H1 (cell line): Measurements from ENCODE around the gene MAOB. TPM values are rescaled to one million over a fixed set of nuclear protein-coding genes. Genes with fewer than 3 reads are reported as not detected.

ENCODE experiments used
- CTCF ChIA-PET: fragments of 300-600 bp; sonication (Branson Sonifier 250); formaldehyde crosslinking; loops from one replicate; lab custom pipeline; 2021; ENCODE audit not compliant: partially characterized antibody; lab: Charles Lee
- POLR2A ChIA-PET: fragments of 300-600 bp; sonication (Branson Sonifier 250); formaldehyde crosslinking; loops from one replicate; lab custom pipeline; 2021; ENCODE audit warnings: inconsistent platforms; ENCODE audit not compliant: partially characterized antibody; lab: Charles Lee
- DNase-seq, 2 experiments: peaks; one replicate each; pipeline versions ENCODE4 v3.0.0 to v3.0.0-alpha.2; 2010 to 2022; ENCODE audit warnings: low spot score in 2 of 2, low read depth in 1 of 2, mixed read lengths in 1 of 2
- FAIRE-seq: peaks from 2 replicates; lab custom pipeline; 2011; peaks lifted over from hg19 to GRCh38; lab: Jason Lieb, UNC
- H2AFZ ChIP-seq: 2 replicates; pipeline ENCODE4 v1.8.1; 2012; ENCODE audit warnings: low read length, inconsistent platforms
- H2AK5ac ChIP-seq: 2 replicates; pipeline ENCODE4 v1.6.1; 2013; ENCODE audit warnings: low read depth, low read length
- H2BK120ac ChIP-seq: replicated peaks from 2 replicates; pipeline ENCODE3; 2013; ENCODE audit warnings: low read depth, low read length, inconsistent platforms
- H2BK12ac ChIP-seq: 2 replicates; pipeline ENCODE4 v1.6.1; 2013; ENCODE audit warnings: low read depth, low read length
- H2BK15ac ChIP-seq: 2 replicates; pipeline ENCODE4 v1.6.1; 2013; ENCODE audit warnings: low read length
- H2BK20ac ChIP-seq: 2 replicates; pipeline ENCODE4 v1.6.1; 2013; ENCODE audit warnings: low read length
- H2BK5ac ChIP-seq: 2 replicates; pipeline ENCODE4 v1.6.1; 2013; ENCODE audit warnings: low read depth, low read length
- H3K14ac ChIP-seq: 2 replicates; pipeline ENCODE4 v1.6.1; 2013; ENCODE audit warnings: inconsistent platforms; ENCODE audit not compliant: insufficient read length
- H3K18ac ChIP-seq: 2 replicates; pipeline ENCODE4 v1.6.1; 2013; ENCODE audit warnings: low read length; ENCODE audit errors: extremely low read depth
- H3K23ac ChIP-seq: 2 replicates; pipeline ENCODE4 v1.6.1; 2013; ENCODE audit warnings: inconsistent platforms; ENCODE audit not compliant: insufficient read length
- H3K23me2 ChIP-seq: 2 replicates; pipeline ENCODE4 v1.6.1; 2013; ENCODE audit warnings: low read depth, low read length
- H3K27ac ChIP-seq: 2 replicates; pipeline ENCODE4 v1.6.1; 2011; ENCODE audit warnings: low read depth, low read length, inconsistent platforms
- H3K27me3 ChIP-seq, 4 experiments: replicated peaks in 1 of 4; 1 replicate in 1 of 4; 2 replicates in 3 of 4; pipeline versions ENCODE4 v1.6.1 to v1.8.1; 2011 to 2013; ENCODE audit warnings: low read length in 3 of 4, mild to moderate bottlenecking in 3 of 4, inconsistent platforms in 2 of 4, mixed read lengths in 2 of 4, moderate library complexity in 1 of 4; ENCODE audit not compliant: control insufficient read depth in 3 of 4, insufficient read depth in 3 of 4; ENCODE audit errors: extremely low read depth in 1 of 4
- H3K36me3 ChIP-seq, 4 experiments: 2 replicates each; pipeline versions ENCODE4 v1.6.1 to v1.8.1; 2011 to 2013; ENCODE audit warnings: mild to moderate bottlenecking in 4 of 4, low read length in 3 of 4, moderate library complexity in 2 of 4, control low read depth in 1 of 4, inconsistent platforms in 1 of 4; ENCODE audit not compliant: insufficient read depth in 4 of 4, control insufficient read depth in 2 of 4
- H3K4ac ChIP-seq: replicated peaks from 2 replicates; pipeline ENCODE3; 2013; ENCODE audit warnings: low read length, low read depth, mixed read lengths, inconsistent platforms; ENCODE audit not compliant: insufficient read length
- H3K4me1 ChIP-seq, 4 experiments: replicated peaks in 1 of 4; 1 replicate in 1 of 4; 2 replicates in 3 of 4; pipeline versions ENCODE4 v1.6.1 to v1.8.1; 2011 to 2013; ENCODE audit warnings: low read length in 3 of 4, inconsistent platforms in 2 of 4, mixed read lengths in 1 of 4; ENCODE audit not compliant: insufficient read depth in 4 of 4, control insufficient read depth in 3 of 4
- H3K4me2 ChIP-seq, 2 experiments: 2 replicates each; pipeline versions ENCODE4 v1.6.1 to v1.8.1; 2011 to 2013; ENCODE audit warnings: low read depth in 2 of 2, low read length in 2 of 2, control low read depth in 1 of 2, inconsistent platforms in 1 of 2, mild to moderate bottlenecking in 1 of 2; ENCODE audit not compliant: insufficient read depth in 1 of 2
- H3K4me3 ChIP-seq, 4 experiments: fragments of 200-600, 300-600 bp in 1 of 4; sonication (generic), shearing (Covaris generic), sonication (Bioruptor Twin) in 1 of 4; 2 replicates each; pipeline versions ENCODE4 v1.5.1 to v1.8.1; 2011 to 2016; ENCODE audit warnings: low read length in 4 of 4, low read depth in 3 of 4, control low read depth in 2 of 4, inconsistent platforms in 2 of 4, mild to moderate bottlenecking in 2 of 4, mixed read lengths in 1 of 4, moderate library complexity in 1 of 4; ENCODE audit not compliant: insufficient read depth in 2 of 4; ENCODE audit errors: extremely low read depth in 1 of 4
- H3K56ac ChIP-seq: replicated peaks from 2 replicates; pipeline ENCODE3; 2013; ENCODE audit warnings: low read depth, mild to moderate bottlenecking, mixed read lengths, low read length, inconsistent platforms; ENCODE audit not compliant: insufficient read length
- H3K79me1 ChIP-seq: 2 replicates; pipeline ENCODE4 v1.6.1; 2013; ENCODE audit warnings: low read depth, low read length, control low read depth
- H3K79me2 ChIP-seq, 2 experiments: 2 replicates each; pipeline versions ENCODE4 v1.6.1 to v1.8.1; 2012 to 2013; ENCODE audit warnings: low read length in 2 of 2, mild to moderate bottlenecking in 2 of 2, inconsistent platforms in 1 of 2; ENCODE audit not compliant: insufficient read depth in 2 of 2, control insufficient read depth in 1 of 2
- H3K9ac ChIP-seq, 4 experiments: replicated peaks in 1 of 4; 1 replicate in 1 of 4; 2 replicates in 3 of 4; pipeline versions ENCODE4 v1.6.1 to v1.8.1; 2011 to 2013; ENCODE audit warnings: low read depth in 3 of 4, low read length in 3 of 4, control low read depth in 2 of 4, mild to moderate bottlenecking in 2 of 4, moderate library complexity in 2 of 4, inconsistent platforms in 1 of 4; ENCODE audit errors: extremely low read depth in 1 of 4
- H3K9me3 ChIP-seq, 2 experiments: 2 replicates each; pipeline versions ENCODE4 v1.6.1 to v1.8.1; 2012 to 2013; ENCODE audit warnings: mild to moderate bottlenecking in 2 of 2, moderate library complexity in 2 of 2, control low read depth in 1 of 2, inconsistent platforms in 1 of 2, low read depth in 1 of 2, low read length in 1 of 2, mixed read lengths in 1 of 2; ENCODE audit not compliant: insufficient read depth in 2 of 2
- H4K20me1 ChIP-seq, 2 experiments: replicated peaks in 1 of 2; 2 replicates each; pipeline versions ENCODE3 to v1.8.1; 2011 to 2013; ENCODE audit warnings: inconsistent platforms in 2 of 2, low read length in 2 of 2, mild to moderate bottlenecking in 1 of 2; ENCODE audit not compliant: insufficient read depth in 2 of 2, control insufficient read depth in 1 of 2
- H4K5ac ChIP-seq: 2 replicates; pipeline ENCODE4 v1.6.1; 2013; ENCODE audit warnings: low read length, low read depth, mixed read lengths, inconsistent platforms; ENCODE audit not compliant: insufficient read length
- H4K8ac ChIP-seq: 2 replicates; pipeline ENCODE4 v1.8.0; 2013; ENCODE audit warnings: mild to moderate bottlenecking, moderate library complexity, low read length, inconsistent platforms; ENCODE audit not compliant: insufficient read depth; ENCODE audit errors: extremely low read depth
- H4K91ac ChIP-seq: replicated peaks from 2 replicates; pipeline ENCODE3; 2013; ENCODE audit warnings: low read length, mixed read lengths, inconsistent platforms; ENCODE audit not compliant: insufficient read length
- SIRT6 ChIP-seq: IDR thresholded peaks from one replicate; pipeline ENCODE4 v1.7.1; 2012; ENCODE audit warnings: low read length, inconsistent platforms
- TEAD4 ChIP-seq: IDR thresholded peaks from 2 replicates; pipeline ENCODE4 v1.6.1; 2012; ENCODE audit warnings: low read depth, low read length, inconsistent platforms, mixed read lengths
- WGBS, 2 experiments: shearing (Covaris generic) in 1 of 2; methylation state at CpG; one replicate each; pipeline versions ENCODE4 v1.1.6 to v1.1.7; 2013 to 2015; ENCODE audit warnings: low lambda C conversion rate in 2 of 2, mixed read lengths in 2 of 2, inconsistent platforms in 1 of 2, low coverage in 1 of 2, missing lambda C conversion rate in 1 of 2; ENCODE audit not compliant: insufficient replicate concordance in 2 of 2, insufficient coverage in 1 of 2, insufficient read length in 1 of 2; ENCODE audit errors: extremely low coverage in 1 of 2, missing lambda C conversion rate in 1 of 2; 5-methylcytosine and 5-hydroxymethylcytosine counted together
- polyA plus RNA-seq, 7 experiments: library from polyadenylated mRNA; depleted of rRNA in 3 of 7; stranded (reverse) in 5 of 7; unstranded in 2 of 7; fragments of >200 nt in 5 of 7; fragments of 200-250 nt in 2 of 7; gene quantifications; 1 replicate in 5 of 7; 2 replicates in 1 of 7; 4 replicates in 1 of 7; pipeline versions ENCODE4 v1.2.1 to v1.2.3, GENCODE V29; 2011 to 2013; ENCODE audit warnings: missing spikeins in 2 of 7, mixed read lengths in 2 of 7
- total RNA-seq: library from RNA; stranded (reverse); fragmentation: NEBNext Ultra II Directional; extraction: Animal tissue kit (Norgen Biotek cat#: 25700); gene quantifications from 2 replicates; pipeline ENCODE4 v1.2.1, GENCODE V29; 2021

The MAOB gene
- total and polyA plus RNA-seq, 2 of the 8 experiments (the other 6 are each of a cell fraction or from before 2014, with no cell fraction given), result 0.73 to 1.1 TPM

DNA sequence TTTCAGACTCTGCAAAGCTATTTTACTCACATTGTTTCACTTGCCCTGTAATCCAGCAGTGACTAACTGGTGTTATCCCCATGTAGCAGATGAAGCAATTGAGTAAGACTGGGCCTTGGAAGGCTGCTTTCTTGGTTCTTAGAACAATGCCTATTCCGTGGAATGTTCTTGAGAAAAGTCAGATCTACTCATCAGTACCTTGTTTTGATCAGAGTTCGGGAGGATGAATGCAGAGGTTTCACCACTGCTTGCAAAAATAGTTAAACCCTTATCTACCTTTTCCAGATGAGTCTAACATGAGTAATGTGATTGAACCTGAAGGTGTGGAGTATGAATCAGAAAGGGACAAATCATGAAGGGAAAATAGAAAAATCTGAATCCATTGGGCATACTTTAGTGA is 1.8 kb downstream of the MAOB start:
- H3K4me2 ChIP-seq, result no peak overlapping the region

More for the DNA sequence above, 1.8 kb downstream of the MAOB start:
- H4K20me1 ChIP-seq, result no peaks in the 10 kb centered on the region
- H3K27me3 ChIP-seq, result peaks cover 0 to 9% (median 4%) of the 10 kb centered on the region in 4 experiments; a peak in 3 of 7 replicates
- H3K23me2 ChIP-seq, result peaks cover 2% of the 10 kb centered on the region; the same call in 1 of the 2 replicates
- H3K79me1 ChIP-seq, result no peaks in the 10 kb centered on the region
- H3K9ac ChIP-seq, result no peak overlapping the region
- no peak overlapping the region for H3K14ac ChIP-seq
- H4K8ac ChIP-seq, result no peak overlapping the region
- H2BK5ac ChIP-seq, result no peak overlapping the region
- TF ChIP-seq SIRT6, result no peak
- TF ChIP-seq TEAD4, result no peak
- H3K4me3 ChIP-seq, result no peak overlapping the region
- no peak overlapping the region for H4K91ac ChIP-seq
- no peak overlapping the region for H2AK5ac ChIP-seq
- FAIRE-seq (no peak), DNase-seq (no peak)
- ChIA-PET POLR2A (no interaction called here), CTCF (no interaction called here)
- H3K4me1 ChIP-seq, result peaks cover 0 to 3% (median 0%) of the 10 kb centered on the region in 4 experiments; a peak in 3 of 7 replicates
- H2BK12ac ChIP-seq, result no peak overlapping the region
- H3K79me2 ChIP-seq, result no peaks in the 10 kb centered on the region
- no peaks in the 10 kb centered on the region for H3K9me3 ChIP-seq
- H2AFZ ChIP-seq, result no peak overlapping the region
- H3K56ac ChIP-seq, result no peak overlapping the region
- no peak overlapping the region for H2BK120ac ChIP-seq
- WGBS, 2 experiments, result 100% methylated on average over 2 of the region's 2 CpGs; no CpG with 5 or more reads in 1 of the 2 experiments
- H3K36me3 ChIP-seq, result no peaks in the 10 kb centered on the region
- H2BK20ac ChIP-seq, result no peak overlapping the region
- H3K4ac ChIP-seq, result no peak overlapping the region
- H3K27ac ChIP-seq, result no peak overlapping the region
- H3K23ac ChIP-seq, result no peak overlapping the region
- no peak overlapping the region for H4K5ac ChIP-seq
- H2BK15ac ChIP-seq, result no peak overlapping the region
- no peak overlapping the region for H3K18ac ChIP-seq
